ENCODE measurements around the gene IGSF21.

IGSF21 gene

DNA sequence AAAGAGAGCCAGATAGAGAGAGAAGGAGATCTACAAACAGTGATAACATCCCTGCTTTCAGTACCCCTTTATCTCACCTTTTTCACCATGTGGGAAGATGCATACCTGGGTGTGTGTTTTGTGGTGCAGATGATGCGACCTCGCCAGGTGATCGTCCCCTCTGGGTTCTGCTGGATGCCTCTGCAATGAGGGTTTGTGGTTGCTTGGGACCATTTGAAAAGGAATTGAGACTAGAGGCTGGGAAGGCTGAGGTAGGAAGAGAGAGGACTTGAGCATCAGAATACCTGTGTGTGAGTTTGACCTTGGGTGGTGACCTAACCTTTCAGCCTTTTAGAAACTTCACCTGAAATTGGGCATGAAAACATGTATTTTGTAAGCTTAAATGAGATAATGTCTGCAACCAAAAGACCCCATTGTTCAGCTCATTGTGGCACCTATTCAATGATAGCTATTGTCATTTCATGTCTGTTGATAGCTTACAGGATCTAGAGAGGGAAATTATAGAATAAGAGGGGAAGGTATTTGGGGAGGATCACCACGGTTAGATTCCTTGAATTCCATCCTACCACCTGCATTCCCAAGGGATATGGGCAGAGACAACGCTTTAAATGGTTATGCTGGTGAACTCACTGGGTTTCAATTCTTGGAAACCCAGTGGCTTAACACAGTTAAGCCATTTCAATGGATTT is 125.7 kb downstream of the IGSF21 start:
- DNase-seq = no peak

GRCh38 chr1:18234790-18235242 is 127.2 kb downstream of the IGSF21 start:
- DNase-seq = peak; percentile 76

GRCh38 chr1:18237371-18237770 is 129.8 kb downstream of the IGSF21 start:
- no peak for DNase-seq

GRCh38 chr1:18238190-18238589 is 130.6 kb downstream of the IGSF21 start:
- no peak for DNase-seq

GRCh38 chr1:18239671-18240070 is 132.1 kb downstream of the IGSF21 start:
- DNase-seq = no peak

- DNase-seq = no peak
Measured at GRCh38 chr1:18240906-18241305, 133.3 kb downstream of the IGSF21 start.

DNA sequence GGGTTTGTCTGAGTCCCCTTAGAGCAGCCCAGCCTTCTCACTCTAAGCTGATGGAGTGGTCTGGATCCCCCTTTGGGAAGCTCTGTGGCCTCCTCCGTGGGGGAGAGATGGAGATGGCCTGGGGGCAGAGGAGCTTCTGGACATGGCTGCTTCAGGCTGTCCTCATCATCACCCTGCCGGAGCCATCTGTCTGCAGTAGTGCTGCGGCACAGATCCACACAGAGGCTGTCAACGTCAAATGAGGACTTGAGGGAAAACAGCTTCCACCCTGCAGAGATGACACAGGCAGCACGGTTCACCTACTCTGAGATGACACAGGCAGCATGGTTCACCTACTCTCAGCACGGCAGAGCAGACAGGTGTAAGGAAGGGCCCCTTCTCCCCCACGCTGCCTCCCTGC is 134.3 kb downstream of the IGSF21 start:
- no peak for DNase-seq

DNA sequence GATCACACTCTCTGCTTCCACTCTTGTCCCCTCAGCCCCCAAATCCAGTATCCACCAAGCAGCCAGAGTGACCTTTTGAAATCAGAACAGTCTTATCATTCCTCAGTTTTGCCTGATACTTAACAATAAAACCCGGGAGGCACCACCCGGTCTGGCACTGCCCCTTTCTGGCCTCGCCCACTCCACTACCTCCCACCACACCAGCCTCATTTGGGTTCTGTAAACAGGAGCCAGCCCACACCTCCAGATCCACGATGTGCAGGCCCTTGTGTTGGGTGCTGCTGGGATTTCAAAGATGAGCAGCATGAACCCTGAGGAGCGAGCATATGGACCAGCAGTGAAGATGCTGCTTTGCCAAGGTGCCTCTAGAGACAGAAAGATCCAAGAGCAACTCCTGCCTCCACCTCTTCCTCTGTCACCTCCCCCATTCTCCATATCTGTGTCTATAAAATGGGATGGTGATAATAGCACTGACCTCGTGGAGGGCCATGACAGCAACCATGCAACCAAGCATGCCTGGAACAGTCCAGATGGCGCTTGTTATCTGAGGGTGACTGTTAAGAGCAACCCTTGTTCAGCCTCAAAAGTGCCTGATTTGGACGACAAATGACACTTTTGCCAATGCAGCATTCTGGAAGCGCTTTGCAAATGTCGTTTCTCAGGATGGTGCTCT is 136.0 kb downstream of the IGSF21 start:
- no peak for DNase-seq

DNA sequence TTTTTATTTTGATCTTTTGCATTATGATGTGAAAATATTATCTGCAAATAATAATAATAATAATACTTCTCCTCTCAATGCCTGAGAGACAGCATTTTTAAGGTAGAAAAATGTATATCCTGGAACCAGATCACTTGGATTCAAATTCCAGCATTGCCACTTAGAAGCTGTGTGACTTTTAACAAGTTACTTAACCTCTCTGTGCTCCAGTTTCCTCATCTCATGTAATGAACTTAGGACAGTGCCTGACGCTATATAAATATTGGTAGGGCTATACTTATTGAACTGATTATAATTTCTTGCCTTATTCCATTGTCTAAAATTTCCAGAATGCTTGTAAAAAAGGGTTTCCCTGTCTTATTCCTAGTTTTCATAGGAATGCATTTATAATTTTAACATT is 137.2 kb downstream of the IGSF21 start:
- DNase-seq = no peak

DNA sequence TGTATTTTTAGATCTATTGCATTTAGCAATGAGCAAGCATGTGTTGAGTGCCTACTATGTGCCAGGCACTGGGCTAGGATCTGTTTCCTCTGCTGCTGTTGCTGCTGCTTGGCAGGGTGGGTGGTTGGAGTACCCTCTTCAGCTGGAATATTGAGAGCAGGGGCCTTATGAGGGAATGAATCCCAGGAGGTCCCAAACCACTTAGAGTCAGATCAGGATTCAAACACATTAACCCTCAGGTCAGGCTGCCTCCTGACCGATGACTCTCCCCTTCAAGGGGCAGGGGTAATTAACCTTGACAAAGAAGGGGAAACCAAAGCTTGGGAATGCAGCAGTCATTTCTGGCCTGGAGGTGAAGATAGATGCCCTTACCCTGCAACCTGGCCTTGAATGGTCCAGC is 138.0 kb downstream of the IGSF21 start:
- DNase-seq = no peak

DNA sequence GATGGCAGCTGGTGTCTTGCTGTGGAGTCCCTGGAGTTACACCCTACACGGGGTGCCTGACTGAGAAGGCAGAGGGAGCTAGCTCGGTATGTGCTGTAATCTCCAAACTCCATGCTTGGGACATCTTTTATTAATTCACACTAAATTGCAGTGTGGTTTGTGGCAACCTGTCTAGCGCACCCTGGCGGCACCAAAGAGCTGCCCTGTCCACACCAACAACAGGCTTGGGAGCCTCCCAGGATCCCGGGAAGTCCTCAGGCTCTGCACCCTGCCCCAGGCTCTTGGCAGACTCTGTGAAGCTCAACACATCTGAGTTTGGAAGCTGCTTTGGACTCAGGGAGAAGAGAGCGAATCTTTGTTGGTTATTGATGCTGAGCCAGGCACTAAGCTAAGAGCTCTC is 138.9 kb downstream of the IGSF21 start:
- no peak for DNase-seq

GRCh38 chr1:18247151-18247550 is 139.6 kb downstream of the IGSF21 start:
- DNase-seq = no peak

DNA sequence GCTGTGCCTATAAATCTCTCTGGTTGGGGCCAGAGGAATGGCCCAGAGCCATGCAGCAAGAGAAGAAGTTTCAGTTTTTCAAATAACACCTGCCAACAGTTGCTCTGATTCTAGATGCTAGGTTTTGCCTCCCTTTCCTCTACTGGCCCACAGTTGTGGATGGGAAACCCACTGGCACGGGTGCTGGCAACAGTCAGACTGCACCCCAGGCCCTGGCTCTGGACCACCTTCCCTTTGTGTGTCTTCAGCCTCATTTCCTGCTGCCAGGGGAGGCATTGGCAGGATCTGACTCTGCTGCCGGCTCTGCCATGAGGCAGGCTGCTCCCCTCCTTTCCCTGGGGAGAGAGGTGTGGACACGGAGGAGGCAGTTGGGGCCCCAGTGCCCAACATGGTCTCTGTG is 142.0 kb downstream of the IGSF21 start:
- no peak for DNase-seq

DNA sequence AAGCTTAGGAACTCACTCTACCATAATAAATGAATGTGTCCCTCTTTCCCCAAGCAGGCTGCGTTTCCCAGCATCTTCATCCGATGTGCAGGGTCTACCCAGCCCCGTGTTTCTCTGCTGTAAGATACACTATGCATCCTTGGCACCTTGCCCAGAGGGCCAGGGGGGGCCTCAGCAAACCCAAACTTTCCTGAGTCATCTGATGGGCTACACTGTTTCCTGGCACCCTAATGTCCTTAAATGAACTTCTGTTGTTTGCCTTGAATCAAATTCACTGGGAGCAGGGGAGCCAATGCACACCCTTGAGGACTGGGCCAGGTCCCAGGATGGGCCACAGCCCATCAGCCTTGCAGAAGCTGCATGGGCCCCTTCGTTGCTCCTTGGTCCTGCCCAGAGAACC is 145.5 kb downstream of the IGSF21 start:
- no peak for DNase-seq

GRCh38 chr1:18256282-18257235 is 149.0 kb downstream of the IGSF21 start:
- peak; percentile 70 for DNase-seq

- DNase-seq = no peak
Measured at GRCh38 chr1:18257778-18258177, 150.2 kb downstream of the IGSF21 start.

DNA sequence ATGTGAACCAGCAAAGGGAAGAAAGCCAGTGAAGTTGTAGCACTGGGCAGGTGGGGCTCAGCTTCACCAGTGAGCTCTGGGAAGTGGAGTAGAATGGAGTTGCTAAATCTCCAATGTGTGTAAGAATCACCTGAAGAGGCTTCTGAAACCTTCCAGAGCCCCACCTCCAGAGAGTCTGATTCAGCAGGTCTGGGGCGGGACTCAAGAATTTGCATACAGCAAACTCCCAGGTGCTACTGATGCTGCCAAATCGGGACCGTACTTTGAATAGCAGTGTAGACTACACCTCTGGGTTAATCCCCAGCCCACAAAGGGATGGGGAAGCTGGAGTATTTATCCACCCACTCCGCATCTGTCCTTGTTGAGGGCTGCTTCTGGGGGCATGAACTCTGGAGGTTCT is 154.3 kb downstream of the IGSF21 start:
- DNase-seq = no peak

GRCh38 chr1:18262726-18263125 is 155.1 kb downstream of the IGSF21 start:
- no peak for DNase-seq

GRCh38 chr1:18263547-18264120 is 156.0 kb downstream of the IGSF21 start:
- DNase-seq = no peak

- no peak for DNase-seq
Measured at GRCh38 chr1:18264450-18265039, 156.9 kb downstream of the IGSF21 start.

DNA sequence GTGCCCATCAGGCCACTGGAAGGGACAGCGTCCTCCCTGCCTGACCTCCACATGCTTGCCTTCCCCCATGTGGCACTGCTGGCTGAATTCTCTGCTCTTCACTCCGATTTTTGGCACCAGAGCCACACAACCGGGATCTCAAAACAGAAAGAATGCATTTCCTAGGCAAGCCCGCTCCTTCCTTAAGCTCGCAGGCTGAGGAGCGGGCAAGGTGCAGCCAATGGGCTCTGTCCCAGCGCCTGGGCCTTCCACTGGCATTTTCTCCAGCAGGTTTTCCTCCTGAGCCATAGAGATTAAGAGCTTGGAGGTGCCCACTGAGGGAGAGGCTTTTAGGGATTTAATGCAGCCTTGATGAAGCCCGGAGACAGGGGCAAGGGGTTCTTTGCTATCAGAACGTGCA is 158.0 kb downstream of the IGSF21 start:
- DNase-seq = no peak

GRCh38 chr1:18266391-18266790 is 158.8 kb downstream of the IGSF21 start:
- no peak for DNase-seq

DNA sequence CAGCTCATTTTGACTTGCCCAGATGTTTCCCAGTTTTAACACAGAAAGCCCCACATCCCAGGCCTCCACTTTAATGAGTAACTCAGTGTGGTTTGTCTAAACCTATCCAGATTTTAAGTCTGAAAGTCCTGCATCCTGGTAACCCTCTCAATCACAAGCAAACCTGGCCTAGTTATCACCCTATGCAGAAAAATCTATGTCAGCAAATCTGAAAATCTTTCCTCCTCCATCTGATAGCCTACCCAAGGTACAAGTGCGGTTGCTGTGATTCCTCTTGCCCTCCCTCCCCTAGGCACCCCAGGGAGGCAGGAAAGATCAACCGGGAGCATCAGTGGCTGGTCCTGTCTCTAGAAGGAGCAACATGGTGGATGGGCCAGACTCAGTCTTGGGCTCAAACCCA is 163.7 kb downstream of the IGSF21 start:
- no peak for DNase-seq

Measured in hematopoietic multipotent progenitor cell treated with erythropoietin and hydrocortisone succinate and interleukin-3 and kit ligand, for 4 days (in vitro differentiated cells).